Epithelial cell of proximal tubule (primary cell): ENCODE measurements around the gene SCG2. TPM values are rescaled to one million over a fixed set of nuclear protein-coding genes. Genes with fewer than 3 reads are reported as not detected.
A peak's percentile ranks its signal among the peaks of the same experiment; 100 is the strongest.

Experiments
- DNase-seq: peaks from one replicate; pipeline ENCODE4 v3.0.0-alpha.2; 2011; ENCODE audit warnings: low read depth
- H3K4me3 ChIP-seq: 2 replicates; pipeline ENCODE4 v1.5.1; 2011; ENCODE audit warnings: low read depth, mild to moderate bottlenecking, low read length
- CTCF ChIP-seq: conservative IDR thresholded peaks from 2 replicates; pipeline ENCODE4 v1.5.1; 2012; ENCODE audit warnings: low read depth, mild to moderate bottlenecking, low read length
- total RNA-seq: library from RNA; depleted of rRNA; stranded (reverse); fragments of >200 nt; gene quantifications from 2 replicates; pipeline ENCODE4 v1.2.3, GENCODE V29; 2015

SCG2 gene
- total RNA-seq, 1 donor from 2014 or later = 0.06 TPM

GRCh38 chr2:223562078-223562477, 40.1 kb downstream of the SCG2 start:
- no peak for DNase-seq
- no peak overlapping the region for H3K4me3 ChIP-seq
- TF ChIP-seq CTCF = no peak

GRCh38 chr2:223560749-223561435, 41.3 kb downstream of the SCG2 start:
- no peak overlapping the region for H3K4me3 ChIP-seq
- DNase-seq = peak; percentile 88
- no peak for TF ChIP-seq CTCF

DNA sequence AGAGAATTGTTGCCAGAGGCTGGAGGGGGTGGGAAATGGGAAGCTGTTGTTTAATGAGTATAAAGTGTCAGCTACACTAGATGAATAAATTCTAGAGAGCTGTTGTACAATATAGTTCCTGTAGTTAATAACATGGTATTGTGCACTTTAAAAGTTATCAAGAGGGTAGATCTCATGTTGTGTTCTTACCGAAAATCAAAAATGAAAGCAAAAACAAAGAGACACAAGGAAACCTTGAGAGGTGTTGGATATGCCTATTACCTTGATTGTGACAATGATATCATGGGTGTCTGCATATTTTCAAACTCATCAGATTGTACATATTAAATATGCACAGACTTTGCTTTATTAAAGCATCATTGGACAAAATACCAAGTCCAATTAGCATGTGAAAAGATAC, 43.2 kb downstream of the SCG2 start:
- no peak for DNase-seq
- no peak overlapping the region for H3K4me3 ChIP-seq
- TF ChIP-seq CTCF = no peak

DNA sequence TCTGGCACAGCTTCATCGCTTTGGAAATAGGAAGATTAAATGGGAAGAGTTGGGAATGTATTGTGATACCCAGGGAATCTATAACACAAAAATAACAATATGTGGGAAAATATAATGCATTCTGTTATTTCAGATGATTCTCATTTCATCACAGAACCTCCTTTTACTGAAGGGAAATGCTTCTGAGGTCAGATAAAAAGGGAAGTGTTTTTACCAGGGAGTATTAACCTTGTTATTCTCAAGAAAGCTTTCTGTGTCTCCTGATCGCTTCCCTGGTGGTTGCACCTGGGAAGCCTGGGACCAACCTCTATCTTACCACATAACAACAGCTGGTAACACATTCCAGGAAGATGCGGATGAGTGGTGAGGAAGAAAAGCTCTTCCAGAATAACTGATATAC, 47.2 kb downstream of the SCG2 start:
- no peak overlapping the region for H3K4me3 ChIP-seq
- TF ChIP-seq CTCF = no peak
- no peak for DNase-seq

DNA sequence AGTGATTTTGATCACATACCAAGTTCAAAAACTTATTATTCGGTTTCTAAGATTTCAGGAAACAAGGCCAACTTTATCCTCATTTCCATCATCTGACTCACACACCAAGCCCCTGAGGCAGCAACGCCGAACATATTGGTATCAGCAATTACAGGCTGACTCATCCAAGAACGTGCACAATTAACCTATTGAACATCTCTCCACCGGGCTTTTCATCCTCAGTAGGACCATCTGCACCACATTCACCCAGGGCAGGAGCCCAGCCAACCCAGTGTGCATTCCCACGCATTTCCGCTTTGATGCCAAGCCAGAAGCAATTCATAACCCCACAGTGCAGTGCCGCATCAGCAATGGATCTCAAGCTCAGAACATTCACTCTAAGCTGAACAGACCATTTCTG, 52.9 kb downstream of the SCG2 start:
- TF ChIP-seq CTCF = no peak
- H3K4me3 ChIP-seq = no peak overlapping the region
- DNase-seq = no peak

- no peak overlapping the region for H3K4me3 ChIP-seq
- DNase-seq = no peak
- no peak for TF ChIP-seq CTCF
Measured at GRCh38 chr2:223548194-223548593, 54.0 kb downstream of the SCG2 start.

Other genes starting within 250 kb of the SCG2 start
- 28.4 and 28.8 TPM in 2 replicates for gene AP1S3, start 235.2 kb upstream of the SCG2 start, total RNA-seq